GM12878 (cell line): Measurements from ENCODE around the gene AMBN. TPM values are rescaled to one million over a fixed set of nuclear protein-coding genes. Genes with fewer than 3 reads are reported as not detected.
"Not testable (repeated sequence)": the region's sequence is repeated elsewhere in the genome, so short reads cannot be mapped to it uniquely, and the experiment has no call there.

Source experiments
- ATAC-seq: fragments of 200-7000 bp; cut with Tn5 transposase; 3 replicates; pipeline ENCODE4 v1.9.1; 2020; ENCODE audit warnings: mild to moderate bottlenecking, moderate library complexity
- BruUV-seq: library from RNA; stranded (reverse); fragments of 400-500 nt; replicated peaks from 2 replicates; lab custom pipeline; 2021; lab: Mats Ljungman, UMichigan
- CTCF ChIA-PET: fragments of 300-600 bp; sonication (Branson Sonifier 250); formaldehyde crosslinking; extraction: SDS; loops from one replicate; lab custom pipeline; 2021; ENCODE audit warnings: inconsistent platforms; lab: Yijun Ruan, JAX
- POLR2A ChIA-PET: fragments of 350-600 bp; formaldehyde crosslinking; extraction: SDS; loops from one replicate; lab custom pipeline; 2021; ENCODE audit warnings: inconsistent platforms; lab: Charles Lee
- RAD21 ChIA-PET: fragments of 300-600 bp; sonication (Branson Sonifier 250); formaldehyde crosslinking; loops from one replicate; lab custom pipeline; 2023; ENCODE audit warnings: antibody characterized with exemption; ENCODE audit not compliant: unreplicated experiment; lab: Charles Lee
- SMC1A ChIA-PET: fragments of 300-600 bp; sonication (Branson Sonifier 250); formaldehyde crosslinking; loops from one replicate; lab custom pipeline; 2023; ENCODE audit not compliant: unreplicated experiment, uncharacterized antibody; lab: Charles Lee
- DNase-seq: peaks from one replicate; pipeline ENCODE4 v3.0.0-alpha.2; 2011; ENCODE audit warnings: low read depth, low spot score
- FAIRE-seq: peaks from 3 replicates; lab custom pipeline; 2011; peaks lifted over from hg19 to GRCh38; lab: Jason Lieb, UNC
- H2AFZ ChIP-seq: 2 replicates; pipeline ENCODE4 v1.6.0; 2011; ENCODE audit warnings: low read depth, low read length, control low read depth; ENCODE audit not compliant: control insufficient read depth
- H3K27ac ChIP-seq: 2 replicates; pipeline ENCODE4 v1.5.1; 2011; ENCODE audit warnings: control low read depth; ENCODE audit not compliant: control insufficient read depth, insufficient read depth
- H3K27me3 ChIP-seq, 2 experiments: replicated peaks in 1 of 2; 2 replicates each; pipeline versions ENCODE4 v1.6.0 to v1.6.1; 2011; ENCODE audit warnings: low read length in 1 of 2; ENCODE audit not compliant: control insufficient read depth in 2 of 2, insufficient read depth in 2 of 2
- H3K36me3 ChIP-seq, 2 experiments: 2 replicates each; pipeline ENCODE4 v1.5.1; 2011; ENCODE audit warnings: low read length in 1 of 2; ENCODE audit not compliant: control insufficient read depth in 2 of 2, insufficient read depth in 2 of 2
- H3K4me1 ChIP-seq: 2 replicates; pipeline ENCODE4 v1.6.1; 2011; ENCODE audit warnings: mild to moderate bottlenecking, low read length, moderate library complexity, mixed read lengths; ENCODE audit not compliant: control insufficient read depth, insufficient read depth
- H3K4me2 ChIP-seq: 2 replicates; pipeline ENCODE4 v1.6.0; 2011; ENCODE audit warnings: control low read depth; ENCODE audit not compliant: control insufficient read depth, insufficient read depth
- H3K4me3 ChIP-seq: fragments of 200-600 bp; sonication (generic); 2 replicates; pipeline ENCODE4 v1.5.1; 2016
- H3K79me2 ChIP-seq: 2 replicates; pipeline ENCODE4 v1.6.0; 2011; ENCODE audit warnings: low read length; ENCODE audit not compliant: control insufficient read depth, insufficient read depth
- H3K9ac ChIP-seq: 2 replicates; pipeline ENCODE4 v1.8.0; 2011; ENCODE audit warnings: low read length, control low read depth, mixed read lengths; ENCODE audit not compliant: control insufficient read depth, insufficient read depth
- H3K9me3 ChIP-seq: replicated peaks from 3 replicates; pipeline ENCODE4 v1.5.1; 2011; ENCODE audit warnings: mild to moderate bottlenecking, low read length; ENCODE audit not compliant: control insufficient read depth, insufficient read depth
- H4K20me1 ChIP-seq: 2 replicates; pipeline ENCODE4 v1.6.0; 2011; ENCODE audit not compliant: control insufficient read depth, insufficient read depth
- CREB1 ChIP-seq: IDR thresholded peaks from 2 replicates; pipeline ENCODE4 v1.6.1; 2012; ENCODE audit warnings: low read depth, mild to moderate bottlenecking, inconsistent platforms
- HCFC1 ChIP-seq: fragments of 150-350 bp; IDR thresholded peaks from 2 replicates; pipeline ENCODE4 v1.6.1; 2014; ENCODE audit warnings: low read length
- MLLT1 ChIP-seq: fragments of 450-650 bp; IDR thresholded peaks from 2 replicates; pipeline ENCODE4 v1.6.1; 2016; ENCODE audit warnings: mild to moderate bottlenecking
- RAD21 ChIP-seq: IDR thresholded peaks from 2 replicates; pipeline ENCODE4 v1.6.1; 2011; ENCODE audit warnings: mild to moderate bottlenecking, low read depth, low read length, moderate library complexity; ENCODE audit not compliant: insufficient read depth
- RAD51 ChIP-seq: fragments of 450-650 bp; IDR thresholded peaks from 2 replicates; pipeline ENCODE4 v1.6.1; 2016; ENCODE audit warnings: moderate library complexity, mild to moderate bottlenecking, inconsistent platforms
- RB1 ChIP-seq: fragments of 450-650 bp; formaldehyde crosslinking; IDR thresholded peaks from 2 replicates; pipeline ENCODE4 v1.6.1; 2017; ENCODE audit warnings: mild to moderate bottlenecking, borderline replicate concordance
- SMC3 ChIP-seq: IDR thresholded peaks from 2 replicates; pipeline ENCODE4 v1.6.1; 2011; ENCODE audit warnings: low read length, improper control_type of control experiment, borderline replicate concordance
- SRF ChIP-seq, 2 experiments: IDR thresholded peaks; 2 replicates each; pipeline ENCODE4 v1.6.1; 2011; ENCODE audit warnings: low read depth in 2 of 2, low read length in 2 of 2, mild to moderate bottlenecking in 1 of 2, moderate library complexity in 1 of 2
- ZNF217 ChIP-seq: fragments of 450-650 bp; IDR thresholded peaks from 2 replicates; pipeline ENCODE4 v1.6.1; 2017; ENCODE audit warnings: antibody characterized with exemption, mild to moderate bottlenecking
- WGBS: methylation state at CpG from one replicate; pipeline ENCODE4 v1.1.6; 2016; ENCODE audit warnings: low lambda C conversion rate; ENCODE audit not compliant: insufficient replicate concordance, insufficient coverage; ENCODE audit errors: missing lambda C conversion rate; 5-methylcytosine and 5-hydroxymethylcytosine counted together
- in situ Hi-C: fragments of 300-500 bp; cut with MboI; formaldehyde crosslinking; loops from 9 replicates; pipeline ENCODE4 v1.14.3; 2018; ENCODE audit warnings: mixed read lengths
- intact Hi-C: fragments of 100-400 bp; cut with micrococcal nuclease; formaldehyde crosslinking; loops from one replicate; pipeline ENCODE4 v1.14.2; 2022; ENCODE audit not compliant: unreplicated experiment
- polyA plus RNA-seq, 11 experiments: library from polyadenylated mRNA; depleted of rRNA in 4 of 11; unstranded in 6 of 11; stranded (reverse) in 5 of 11; fragments of >200 nt; fragmentation: Nextera tagmentation in 4 of 11; fragmentation: Illumina TruSeq in 1 of 11; extraction: Ambion mirVana in 4 of 11; extraction: Trizol in 1 of 11; gene quantifications; 1 replicate in 1 of 11; 2 replicates in 10 of 11; pipeline versions ENCODE4 v1.2.1 to v1.2.3, GENCODE V29; 2011 to 2016; ENCODE audit warnings: inconsistent platforms in 2 of 11, missing spikeins in 2 of 11, low read depth in 1 of 11
- total RNA-seq, 4 experiments: library from RNA; depleted of rRNA in 3 of 4; stranded (reverse); fragments of >200 nt in 3 of 4; fragmentation: Illumina TruSeq in 1 of 4; extraction: Trizol in 1 of 4; gene quantifications; 2 replicates each; pipeline versions ENCODE4 v1.2.1 to v1.2.3, GENCODE V29; 2013 to 2021
- TF ChIP-seq, protein P1 (sequence below), 3 experiments: IDR thresholded peaks in 2 of 3; conservative IDR thresholded peaks in 1 of 3; 2 replicates each; pipeline ENCODE4 v1.5.1; 2011; ENCODE audit warnings: low read depth in 3 of 3, low read length in 3 of 3, mild to moderate bottlenecking in 3 of 3, control low read depth in 2 of 3, moderate library complexity in 2 of 3, inconsistent platforms in 1 of 3, mixed read lengths in 1 of 3; ENCODE audit not compliant: control insufficient read depth in 2 of 3, insufficient read depth in 1 of 3; ENCODE audit errors: extremely low read depth in 1 of 3

The AMBN gene
- total and polyA plus RNA-seq, 10 of the 15 experiments (the other 5 are each of a cell fraction or from before 2014, with no cell fraction given), result 0.18 TPM; not detected in 9

GRCh38 chr4:70640192-70640591, 48.1 kb downstream of the AMBN start (continued):
- TF ChIP-seq RB1, result no peak

DNA sequence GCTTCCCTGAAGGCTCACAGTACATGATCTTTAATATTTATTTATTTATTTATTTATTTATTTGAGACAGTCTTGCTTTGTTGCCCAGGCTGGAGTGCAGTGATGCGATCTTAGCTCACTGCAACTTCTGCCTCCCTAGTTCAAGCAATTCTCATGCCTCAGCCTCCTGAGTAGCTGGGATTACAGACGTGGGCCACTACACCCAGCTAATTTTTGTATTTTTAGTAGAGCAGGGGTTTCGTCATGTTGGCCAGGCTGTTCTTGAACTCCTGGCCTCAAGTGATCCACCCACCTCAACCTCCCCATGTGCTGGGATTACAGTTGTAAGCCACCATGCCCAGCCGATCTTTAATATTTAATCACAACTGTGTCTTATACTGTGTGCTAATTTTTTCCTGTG, 58.7 kb downstream of the AMBN start:
- DNase-seq, H2AFZ ChIP-seq, ATAC-seq, FAIRE-seq, H3K4me3 ChIP-seq, H3K4me2 ChIP-seq, H3K4me1 ChIP-seq, H3K9me3 ChIP-seq, BruUV-seq, H3K27me3 ChIP-seq, POLR2A ChIA-PET, H3K36me3 ChIP-seq, H3K27ac ChIP-seq, H3K9ac ChIP-seq, in situ Hi-C loops, H4K20me1 ChIP-seq, H3K79me2 ChIP-seq: not testable (repeated sequence)
- SMC1A ChIA-PET, result interaction anchor here (1.0 to 2.5 kb wide), 4 partner anchors 13 to 177 kb away, joined by 3 to 11 read pairs (median 6); no protein-coding TSS in a partner anchor
- intact Hi-C loops, result loop anchor here (5.0 to 10.0 kb wide), 4 partner anchors 87 to 614 kb away; partner anchors contain the start of gene GRSF1
- RAD21 ChIA-PET, result interaction anchor here (2.7 kb wide), 1 partner anchor 360 kb away, joined by 11 read pairs; no protein-coding TSS in a partner anchor
- CTCF ChIA-PET, result interaction anchor here (1.3 to 2.9 kb wide), 6 partner anchors 9 to 86 kb away, joined by 4 to 22 read pairs (median 10); partner anchors contain the start of gene UTP3
- 62% methylated on average over 4 of the region's 4 CpGs for WGBS

- peak; percentile 81 for FAIRE-seq
- 25% methylated on average over 4 of the region's 4 CpGs for WGBS
- DNase-seq, result no peak
- Histone ChIP-seq H3K4me2 (no peak overlapping the region), H3K9me3 (no peaks in the 10 kb centered on the region), H3K27me3 (no peaks in the 10 kb centered on the region), H2AFZ (no peak overlapping the region), H3K27ac (no peak overlapping the region), H4K20me1 (no peaks in the 10 kb centered on the region), H3K36me3 (0 out of 4 replicates have a peak, but pooled peaks cover 0 to 3% of the 10 kb centered on the region in 2 experiments), H3K9ac (no peak overlapping the region), H3K4me3 (no peak overlapping the region), H3K4me1 (no peaks in the 10 kb centered on the region), H3K79me2 (no peaks in the 10 kb centered on the region)
- ChIA-PET CTCF (interaction anchor here (0.5 to 2.9 kb wide), 51 partner anchors 9 to 1060 kb away, joined by 3 to 22 read pairs (median 4); partner anchors contain the start of genes DCK, JCHAIN and MOB1B), SMC1A (interaction anchor here (0.5 to 2.5 kb wide), 21 partner anchors 13 to 574 kb away, joined by 3 to 18 read pairs (median 4); no protein-coding TSS in a partner anchor), POLR2A (no interaction called here), RAD21 (interaction anchor here (0.6 to 2.7 kb wide), 22 partner anchors 9 to 576 kb away, joined by 3 to 11 read pairs (median 4); partner anchors contain the start of genes DCK, MOB1B and UTP3)
- intact Hi-C loops (loop anchor here (1.0 to 10.0 kb wide), 5 partner anchors 36 to 613 kb away; partner anchors contain the start of genes GRSF1 and UTP3), in situ Hi-C loops (no loop called here)
- BruUV-seq, result no TSS peak
- ATAC-seq, result peak; percentile 68
- TF ChIP-seq, protein P1, sequence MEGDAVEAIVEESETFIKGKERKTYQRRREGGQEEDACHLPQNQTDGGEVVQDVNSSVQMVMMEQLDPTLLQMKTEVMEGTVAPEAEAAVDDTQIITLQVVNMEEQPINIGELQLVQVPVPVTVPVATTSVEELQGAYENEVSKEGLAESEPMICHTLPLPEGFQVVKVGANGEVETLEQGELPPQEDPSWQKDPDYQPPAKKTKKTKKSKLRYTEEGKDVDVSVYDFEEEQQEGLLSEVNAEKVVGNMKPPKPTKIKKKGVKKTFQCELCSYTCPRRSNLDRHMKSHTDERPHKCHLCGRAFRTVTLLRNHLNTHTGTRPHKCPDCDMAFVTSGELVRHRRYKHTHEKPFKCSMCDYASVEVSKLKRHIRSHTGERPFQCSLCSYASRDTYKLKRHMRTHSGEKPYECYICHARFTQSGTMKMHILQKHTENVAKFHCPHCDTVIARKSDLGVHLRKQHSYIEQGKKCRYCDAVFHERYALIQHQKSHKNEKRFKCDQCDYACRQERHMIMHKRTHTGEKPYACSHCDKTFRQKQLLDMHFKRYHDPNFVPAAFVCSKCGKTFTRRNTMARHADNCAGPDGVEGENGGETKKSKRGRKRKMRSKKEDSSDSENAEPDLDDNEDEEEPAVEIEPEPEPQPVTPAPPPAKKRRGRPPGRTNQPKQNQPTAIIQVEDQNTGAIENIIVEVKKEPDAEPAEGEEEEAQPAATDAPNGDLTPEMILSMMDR (IDR thresholded peaks at IDR 0.05 in 2 of 3, conservative IDR thresholded peaks at IDR 0.05 in 1 of 3; ENCODE audit: control insufficient read depth in 2 of 3, extremely low read depth in 1 of 3, insufficient read depth in 1 of 3, low read depth in 3 of 3, low read length in 3 of 3), result peak; percentile 20 to 60 (median 52); a peak in 4 of 6 replicates
- TF ChIP-seq SRF (IDR thresholded peaks at IDR 0.05; ENCODE audit: low read depth in 2 of 2, low read length in 2 of 2), result no peak
- no peak for TF ChIP-seq ZNF217
- no peak for TF ChIP-seq CREB1
- TF ChIP-seq SMC3, result peak; percentile 55; the same call in 1 of the 2 replicates
- no peak for TF ChIP-seq RAD51
- no peak for TF ChIP-seq MLLT1
- peak; percentile 72 for TF ChIP-seq RAD21
- no peak for TF ChIP-seq HCFC1
Observed at GRCh38 chr4:70651864-70652506, 59.9 kb downstream of the AMBN start.
